ENCODE measurements around the gene S100A9. TPM values are rescaled to one million over a fixed set of nuclear protein-coding genes. Genes with fewer than 3 reads are reported as not detected.

S100A9 gene
- total and polyA plus RNA-seq, 9 donors = 8.8 to 96.3 (median 33.2) TPM

- no peak for DNase-seq
- no peak overlapping the region for H3K27ac ChIP-seq
These were observed 29.3 kb downstream of the S100A9 start for GRCh38 chr1:153387001-153387400.

DNA sequence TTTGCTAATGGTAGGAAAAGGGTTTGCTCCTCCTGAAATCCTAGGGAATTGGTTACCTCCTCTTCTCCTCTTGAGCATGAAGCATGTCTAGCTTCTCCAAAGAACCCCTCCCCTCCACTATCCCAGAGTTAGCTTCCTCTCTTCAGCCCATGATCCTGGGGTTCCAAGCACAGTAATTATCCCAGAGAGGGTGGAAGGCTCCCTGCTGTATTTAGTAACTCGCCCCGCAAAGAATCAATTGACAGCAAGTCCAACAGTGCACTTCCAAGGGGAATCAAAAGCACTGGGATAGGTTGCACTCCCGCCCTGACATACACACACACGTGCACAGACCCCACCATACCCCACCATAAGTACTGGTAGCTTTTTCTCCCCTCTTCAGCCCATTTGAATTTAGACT lies 30.1 kb downstream of the S100A9 start:
- Histone ChIP-seq H3K36me3 (no peaks in the 10 kb centered on the region), H3K27ac (no peak overlapping the region), H3K4me1 (ENCODE audit: insufficient read depth) (no peaks in the 10 kb centered on the region), H3K4me3 (no peak overlapping the region), H3K9me3 (no peaks in the 10 kb centered on the region), H3K27me3 (no peaks in the 10 kb centered on the region)
- TF ChIP-seq EP300 (IDR thresholded peaks at IDR 0.05) (no peak), POLR2A (IDR thresholded peaks at IDR 0.05) (no peak)
- TF ChIP-seq, protein P1, sequence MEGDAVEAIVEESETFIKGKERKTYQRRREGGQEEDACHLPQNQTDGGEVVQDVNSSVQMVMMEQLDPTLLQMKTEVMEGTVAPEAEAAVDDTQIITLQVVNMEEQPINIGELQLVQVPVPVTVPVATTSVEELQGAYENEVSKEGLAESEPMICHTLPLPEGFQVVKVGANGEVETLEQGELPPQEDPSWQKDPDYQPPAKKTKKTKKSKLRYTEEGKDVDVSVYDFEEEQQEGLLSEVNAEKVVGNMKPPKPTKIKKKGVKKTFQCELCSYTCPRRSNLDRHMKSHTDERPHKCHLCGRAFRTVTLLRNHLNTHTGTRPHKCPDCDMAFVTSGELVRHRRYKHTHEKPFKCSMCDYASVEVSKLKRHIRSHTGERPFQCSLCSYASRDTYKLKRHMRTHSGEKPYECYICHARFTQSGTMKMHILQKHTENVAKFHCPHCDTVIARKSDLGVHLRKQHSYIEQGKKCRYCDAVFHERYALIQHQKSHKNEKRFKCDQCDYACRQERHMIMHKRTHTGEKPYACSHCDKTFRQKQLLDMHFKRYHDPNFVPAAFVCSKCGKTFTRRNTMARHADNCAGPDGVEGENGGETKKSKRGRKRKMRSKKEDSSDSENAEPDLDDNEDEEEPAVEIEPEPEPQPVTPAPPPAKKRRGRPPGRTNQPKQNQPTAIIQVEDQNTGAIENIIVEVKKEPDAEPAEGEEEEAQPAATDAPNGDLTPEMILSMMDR (IDR thresholded peaks at IDR 0.05) = no peak
- 69 to 81% (median 78%) methylated on average over 4 of the region's 4 CpGs for WGBS, 3 donors
- DNase-seq = no peak
- intact Hi-C loops (cut with DNase I) = no loop called here

More at GRCh38 chr1:153387001-153387400, 29.3 kb downstream of the S100A9 start:
- Histone ChIP-seq H3K4me1 (ENCODE audit: insufficient read depth) (no peaks in the 10 kb centered on the region), H3K4me3 (no peak overlapping the region), H3K27me3 (no peaks in the 10 kb centered on the region), H3K9me3 (no peaks in the 10 kb centered on the region), H3K36me3 (no peaks in the 10 kb centered on the region)
- 88 to 92% (median 90%) methylated on average over 4 of the region's 4 CpGs for WGBS, 3 donors
- intact Hi-C loops (cut with DNase I) = no loop called here
- TF ChIP-seq EP300 (IDR thresholded peaks at IDR 0.05) = no peak
- TF ChIP-seq, protein P1 (IDR thresholded peaks at IDR 0.05) = no peak
- no peak for TF ChIP-seq POLR2A (IDR thresholded peaks at IDR 0.05)

- Histone ChIP-seq H3K9me3 (no peaks in the 10 kb centered on the region), H3K27me3 (no peaks in the 10 kb centered on the region), H3K4me3 (no peak overlapping the region), H3K27ac (no peak overlapping the region), H3K36me3 (no peaks in the 10 kb centered on the region), H3K4me1 (ENCODE audit: insufficient read depth) (no peaks in the 10 kb centered on the region)
- 80 to 88% (median 85%) methylated on average over 1 of the region's 1 CpG for WGBS, 3 donors
- no peak for DNase-seq
- intact Hi-C loops (cut with DNase I) = no loop called here
- TF ChIP-seq EP300 (IDR thresholded peaks at IDR 0.05) = no peak
- TF ChIP-seq, protein P1 (IDR thresholded peaks at IDR 0.05) = no peak
These were observed 31.7 kb downstream of the S100A9 start for GRCh38 chr1:153389401-153389800.

GRCh38 chr1:153389973-153390879 lies 32.6 kb downstream of the S100A9 start:
- DNase-seq = no peak
- no peaks in the 10 kb centered on the region for H3K9me3 ChIP-seq
- H3K4me3 ChIP-seq = no peak overlapping the region
- no peak overlapping the region for H3K27ac ChIP-seq
- no peak for TF ChIP-seq EP300 (IDR thresholded peaks at IDR 0.05)
- no peak for TF ChIP-seq POLR2A (IDR thresholded peaks at IDR 0.05)
- TF ChIP-seq, protein P1 (IDR thresholded peaks at IDR 0.05) = no peak
- H3K27me3 ChIP-seq = no peaks in the 10 kb centered on the region
- 67 to 78% (median 68%) methylated on average over 17 of the region's 17 CpGs for WGBS, 3 donors
- intact Hi-C loops (cut with DNase I) = no loop called here
- H3K4me1 ChIP-seq (ENCODE audit: insufficient read depth) = no peaks in the 10 kb centered on the region
- H3K36me3 ChIP-seq = no peaks in the 10 kb centered on the region

Measured in ovary (tissue), 9 donors.